Loucy (cell line): ENCODE measurements around the gene JAZF1.

Experiments
- EZH2phosphoT487 ChIP-seq: fragments of 200-600 bp; IDR thresholded peaks from 2 replicates; pipeline ENCODE4 v1.6.1; 2018; ENCODE audit warnings: antibody characterized with exemption, mild to moderate bottlenecking, moderate library complexity, borderline replicate concordance
- TF ChIP-seq, protein P1 (sequence below): fragments of 200-600 bp; sonication (generic); conservative IDR thresholded peaks from 2 replicates; pipeline ENCODE4 v1.5.1; 2014; ENCODE audit warnings: mild to moderate bottlenecking, antibody characterized with exemption, low read length

DNA sequence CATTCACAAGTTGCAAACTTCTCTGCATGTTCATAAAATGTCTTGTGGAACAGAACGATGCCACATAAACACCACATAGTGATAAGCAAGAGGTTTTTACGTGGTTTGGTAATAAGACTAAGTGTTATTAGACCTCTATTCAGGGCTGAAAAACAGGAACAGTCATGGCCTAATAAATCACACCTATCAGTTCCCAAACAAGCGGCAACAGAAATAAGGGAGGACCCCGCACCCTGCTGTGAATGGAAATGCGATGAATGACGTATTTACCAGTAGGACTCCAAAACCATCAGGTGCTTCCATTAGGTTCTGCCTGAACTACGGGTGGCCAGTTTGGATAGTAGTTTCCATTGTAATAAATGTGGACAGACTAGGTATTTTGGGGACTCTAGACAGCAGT is 311.5 kb downstream of the JAZF1 start:
- TF ChIP-seq, protein P1, sequence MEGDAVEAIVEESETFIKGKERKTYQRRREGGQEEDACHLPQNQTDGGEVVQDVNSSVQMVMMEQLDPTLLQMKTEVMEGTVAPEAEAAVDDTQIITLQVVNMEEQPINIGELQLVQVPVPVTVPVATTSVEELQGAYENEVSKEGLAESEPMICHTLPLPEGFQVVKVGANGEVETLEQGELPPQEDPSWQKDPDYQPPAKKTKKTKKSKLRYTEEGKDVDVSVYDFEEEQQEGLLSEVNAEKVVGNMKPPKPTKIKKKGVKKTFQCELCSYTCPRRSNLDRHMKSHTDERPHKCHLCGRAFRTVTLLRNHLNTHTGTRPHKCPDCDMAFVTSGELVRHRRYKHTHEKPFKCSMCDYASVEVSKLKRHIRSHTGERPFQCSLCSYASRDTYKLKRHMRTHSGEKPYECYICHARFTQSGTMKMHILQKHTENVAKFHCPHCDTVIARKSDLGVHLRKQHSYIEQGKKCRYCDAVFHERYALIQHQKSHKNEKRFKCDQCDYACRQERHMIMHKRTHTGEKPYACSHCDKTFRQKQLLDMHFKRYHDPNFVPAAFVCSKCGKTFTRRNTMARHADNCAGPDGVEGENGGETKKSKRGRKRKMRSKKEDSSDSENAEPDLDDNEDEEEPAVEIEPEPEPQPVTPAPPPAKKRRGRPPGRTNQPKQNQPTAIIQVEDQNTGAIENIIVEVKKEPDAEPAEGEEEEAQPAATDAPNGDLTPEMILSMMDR, result no peak
- no peak for TF ChIP-seq EZH2phosphoT487
